CD4-positive, alpha-beta T cell treated with Interleukin-4 for 4 hours (primary cell): ENCODE results near the gene KHSRP.
"Not testable (repeated sequence)": the region's sequence is repeated elsewhere in the genome, so short reads cannot be mapped to it uniquely, and the experiment has no call there.

ENCODE experiments used
- DNase-seq: peaks from one replicate; pipeline ENCODE4 v3.0.0-alpha.2; 2020

The KHSRP gene

GRCh38 chr19:6451583-6452222 lies 27.1 kb upstream of the KHSRP start:
- no peak for DNase-seq

GRCh38 chr19:6450166-6450565 lies 25.6 kb upstream of the KHSRP start:
- no peak for DNase-seq

GRCh38 chr19:6448045-6448444 lies 23.4 kb upstream of the KHSRP start:
- no peak for DNase-seq

GRCh38 chr19:6446452-6446851 lies 21.8 kb upstream of the KHSRP start:
- no peak for DNase-seq

- no peak for DNase-seq
These were observed 19.4 kb upstream of the KHSRP start for GRCh38 chr19:6443986-6444385.

- DNase-seq = no peak
These were observed 17.6 kb upstream of the KHSRP start for GRCh38 chr19:6442087-6442688.

GRCh38 chr19:6440905-6441304 lies 16.3 kb upstream of the KHSRP start:
- no peak for DNase-seq

- no peak for DNase-seq
These were observed 15.1 kb upstream of the KHSRP start for GRCh38 chr19:6439743-6440142.

GRCh38 chr19:6433663-6434062 lies 9.1 kb upstream of the KHSRP start, which contains the start of gene SLC25A41:
Gene SLC25A41 (minus strand): TSS chr19:6433763. CDS start chr19:6433693, 70 bp downstream.
- DNase-seq = no peak

GRCh38 chr19:6433165-6433564 lies 8.6 kb upstream of the KHSRP start:
- no peak for DNase-seq

- DNase-seq = no peak
These were observed 7.3 kb upstream of the KHSRP start for GRCh38 chr19:6431891-6432290.

GRCh38 chr19:6429419-6430221 lies 5.0 kb upstream of the KHSRP start:
- DNase-seq = no peak

GRCh38 chr19:6428692-6429418 lies 4.2 kb upstream of the KHSRP start:
- DNase-seq = not testable (repeated sequence)

GRCh38 chr19:6427131-6427530 lies 2.5 kb upstream of the KHSRP start:
- DNase-seq = no peak

GRCh38 chr19:6425732-6426620 lies 1.4 kb upstream of the KHSRP start:
- no peak for DNase-seq

GRCh38 chr19:6424939-6425731 lies 524 bp upstream of the KHSRP start:
- DNase-seq = peak; percentile 100

GRCh38 chr19:6423499-6424194 lies 964 bp downstream of the KHSRP start:
- DNase-seq = peak; percentile 8

GRCh38 chr19:6421075-6422014 lies 3.3 kb downstream of the KHSRP start:
- DNase-seq = no peak

GRCh38 chr19:6418562-6418932 lies 6.1 kb downstream of the KHSRP start:
- no peak for DNase-seq
